HG03520 (cell line): Measurements from ENCODE around the gene ATP9A.
"Not testable (repeated sequence)": the region's sequence is repeated elsewhere in the genome, so short reads cannot be mapped to it uniquely, and the experiment has no call there.

Experiments used
- ATAC-seq: cut with Tn5 transposase; IDR thresholded peaks from one replicate; pipeline ENCODE4 v1.9.1; 2021; ENCODE audit warnings: mild to moderate bottlenecking, moderate library complexity; ENCODE audit not compliant: unreplicated experiment

Gene ATP9A

DNA sequence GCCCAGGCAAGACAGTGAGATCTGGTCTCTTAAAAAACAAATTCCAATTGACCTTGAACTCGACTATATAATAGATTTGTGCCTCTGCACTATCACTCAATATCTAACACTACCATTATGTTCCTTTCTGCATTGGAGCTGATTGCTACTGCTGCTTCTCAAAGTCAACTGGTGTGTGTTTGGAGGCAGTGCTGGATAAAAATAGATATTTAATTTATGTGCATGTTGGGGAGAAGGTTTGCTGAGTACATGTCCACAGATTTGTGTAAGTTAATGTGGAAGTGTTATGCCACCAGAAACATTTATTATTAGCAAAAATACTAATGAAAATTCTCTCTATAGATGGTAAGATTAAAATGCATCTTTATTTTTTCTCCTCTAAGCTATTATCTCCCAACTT lies 39.5 kb downstream of the ATP9A start:
- ATAC-seq = no peak

DNA sequence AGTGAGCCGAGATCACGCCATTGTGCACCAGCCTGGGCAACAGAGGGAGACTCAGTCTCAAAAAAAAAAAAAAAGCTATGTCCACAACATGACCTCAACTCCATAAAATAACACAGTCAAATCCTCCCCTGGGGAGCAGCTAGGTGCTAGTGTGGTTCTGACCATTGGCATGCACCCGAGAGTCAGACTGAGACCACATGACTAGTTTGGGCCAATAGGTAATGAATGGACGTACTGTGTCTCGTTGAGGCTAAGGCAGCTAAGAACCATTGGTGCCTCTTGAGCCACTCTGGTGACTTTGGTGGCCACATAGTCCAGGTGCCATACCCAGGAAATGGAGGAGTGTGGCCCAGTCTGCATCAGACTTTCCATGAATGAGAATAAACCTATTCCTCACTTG lies 40.3 kb downstream of the ATP9A start:
- ATAC-seq = no peak

DNA sequence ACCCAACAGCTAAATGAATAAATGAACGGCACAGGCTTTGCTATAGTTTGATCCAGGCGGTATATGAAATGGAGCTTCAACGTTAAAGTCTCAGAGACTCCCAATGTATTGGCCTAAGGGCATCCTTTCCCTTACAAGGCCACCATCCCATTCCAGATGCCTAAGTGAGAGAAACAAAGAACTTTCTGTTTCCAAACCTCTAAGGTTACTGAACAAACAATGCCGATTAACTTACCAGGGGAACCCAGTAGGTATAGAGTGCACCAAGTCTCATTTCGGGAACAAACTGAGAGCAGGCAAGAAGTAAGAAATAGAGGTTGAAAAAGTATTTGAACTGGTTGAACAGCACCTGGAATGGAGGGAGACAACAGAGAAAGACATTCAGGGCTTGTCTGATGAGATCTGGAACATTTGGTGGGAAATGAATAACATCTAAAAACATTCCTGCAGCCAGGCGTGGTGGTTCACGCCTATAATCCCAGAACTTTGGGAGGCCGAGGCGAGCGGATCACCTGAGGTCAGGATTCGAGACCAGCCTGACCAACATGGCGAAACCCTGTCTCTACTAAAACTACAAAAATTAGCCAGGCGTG lies 42.5 kb downstream of the ATP9A start:
- no peak for ATAC-seq

DNA sequence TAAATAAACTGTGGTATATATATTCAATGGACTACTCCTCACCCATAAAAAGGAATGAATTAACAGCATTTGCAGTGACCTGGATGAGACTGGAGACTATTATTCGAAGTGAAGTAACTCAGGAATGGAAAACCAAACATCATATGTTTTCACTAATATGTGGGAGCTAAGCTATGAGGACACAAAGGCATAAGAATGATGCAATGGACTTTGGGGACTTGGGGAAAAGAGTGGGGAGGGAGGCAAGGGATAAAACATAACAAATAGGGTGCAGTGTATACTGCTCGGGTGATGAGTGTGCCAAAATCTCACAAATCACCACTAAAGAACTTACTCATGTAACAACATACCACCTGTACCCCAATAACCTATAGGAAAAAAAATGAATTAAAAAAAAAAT lies 45.2 kb downstream of the ATP9A start:
- ATAC-seq = not testable (repeated sequence)

DNA sequence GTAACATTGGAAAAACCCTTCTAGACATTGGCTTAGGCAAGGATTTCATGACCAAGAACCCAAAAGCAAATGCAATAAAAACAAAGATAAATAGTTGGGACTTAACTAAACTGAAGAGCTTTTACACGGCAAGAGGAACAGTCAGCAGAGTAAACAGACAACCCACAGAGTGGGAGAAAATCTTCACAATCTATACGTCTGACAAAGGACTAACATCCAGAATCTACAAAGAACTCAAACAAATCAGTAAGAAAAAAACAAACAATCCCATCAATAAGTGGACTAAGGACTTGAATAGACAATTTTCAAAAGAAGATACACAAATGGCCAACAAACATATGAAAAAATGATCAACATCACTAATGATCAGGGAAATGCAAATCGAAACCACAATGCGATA lies 45.9 kb downstream of the ATP9A start:
- ATAC-seq = not testable (repeated sequence)

DNA sequence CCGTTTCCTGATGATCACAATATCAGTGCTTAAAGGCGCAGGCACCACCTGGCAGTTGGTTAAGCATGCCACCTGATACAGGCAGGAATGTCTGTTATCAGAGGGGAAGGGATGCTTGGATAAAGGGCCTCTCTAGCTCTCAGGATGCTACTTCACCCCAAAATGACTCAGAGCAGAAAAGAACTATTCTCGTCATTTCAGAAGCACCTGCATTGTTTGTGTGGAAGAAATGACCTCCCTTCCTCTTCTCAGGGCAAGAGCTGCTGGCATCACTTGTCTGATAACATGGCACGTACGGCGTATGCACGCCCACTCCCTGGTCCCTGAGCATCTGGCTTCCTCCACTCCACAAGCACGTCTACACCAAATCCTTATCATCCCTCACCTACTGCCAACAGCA lies 47.3 kb downstream of the ATP9A start:
- ATAC-seq = no peak

DNA sequence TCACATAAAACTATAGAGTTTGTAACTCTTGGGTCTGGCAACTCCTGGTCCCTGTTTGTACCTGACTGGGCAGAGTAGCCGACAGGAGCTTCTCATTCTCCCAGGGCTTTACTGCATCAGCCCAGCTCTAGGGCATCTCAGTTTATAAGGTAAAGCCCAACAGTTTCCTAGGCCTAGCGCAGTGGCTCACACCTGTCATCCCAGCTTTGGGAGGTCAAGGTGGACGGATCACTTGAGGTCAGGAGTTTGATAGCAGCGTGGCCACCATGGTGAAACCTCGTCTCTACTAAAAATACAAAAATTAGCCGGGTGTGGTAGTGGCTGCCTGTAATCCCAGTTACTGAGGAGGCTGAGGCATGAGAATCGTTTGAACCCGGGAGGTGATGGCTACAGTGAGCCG lies 47.8 kb downstream of the ATP9A start:
- no peak for ATAC-seq

DNA sequence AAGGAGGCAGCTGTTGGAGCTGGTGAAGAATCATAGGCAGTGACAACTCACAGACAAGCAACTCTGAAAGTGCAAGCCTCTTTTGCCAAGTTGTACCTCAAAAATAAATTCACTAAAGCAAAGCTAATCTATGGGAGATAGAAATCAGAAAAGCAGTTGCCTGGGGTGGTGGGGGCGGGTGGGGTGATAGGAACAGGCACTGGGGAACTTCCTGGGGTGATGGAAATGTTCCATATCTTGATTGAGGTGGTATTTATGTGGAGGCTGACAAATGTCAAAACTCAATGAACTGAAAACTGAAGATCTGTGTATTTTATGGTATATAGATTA lies 52.4 kb downstream of the ATP9A start:
- no peak for ATAC-seq

DNA sequence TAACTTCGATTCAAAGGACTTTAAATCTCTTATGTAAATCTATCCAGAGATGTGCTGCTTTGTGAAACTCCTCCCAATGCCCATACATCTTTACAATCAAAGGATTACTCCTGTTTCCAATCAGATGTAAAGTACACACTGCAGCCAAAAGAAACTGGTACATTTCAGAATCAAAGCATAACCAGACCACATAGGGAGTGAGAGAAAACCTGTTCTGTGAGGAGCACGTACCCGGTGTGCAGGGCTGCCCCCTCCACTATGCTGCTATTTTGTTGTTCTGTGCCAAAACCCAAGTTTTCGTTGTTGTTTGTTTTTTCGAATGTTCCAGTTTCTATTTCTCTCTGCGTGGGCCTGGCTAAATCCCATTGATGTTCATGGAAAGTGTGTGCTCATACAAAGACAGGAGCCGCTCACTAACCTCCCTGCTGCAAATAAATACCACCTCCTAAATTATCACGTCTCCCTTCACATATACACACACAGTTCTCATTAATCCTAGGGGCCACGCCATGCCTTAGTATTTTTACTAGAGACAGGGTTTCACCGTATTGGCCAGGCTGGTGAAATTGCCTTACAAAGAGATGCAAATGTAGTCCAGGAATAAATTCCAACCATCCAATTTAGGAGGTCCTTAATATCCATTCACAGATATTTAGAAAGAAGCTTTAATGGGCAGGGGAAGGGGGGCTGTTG lies 52.9 kb downstream of the ATP9A start:
- no peak for ATAC-seq

DNA sequence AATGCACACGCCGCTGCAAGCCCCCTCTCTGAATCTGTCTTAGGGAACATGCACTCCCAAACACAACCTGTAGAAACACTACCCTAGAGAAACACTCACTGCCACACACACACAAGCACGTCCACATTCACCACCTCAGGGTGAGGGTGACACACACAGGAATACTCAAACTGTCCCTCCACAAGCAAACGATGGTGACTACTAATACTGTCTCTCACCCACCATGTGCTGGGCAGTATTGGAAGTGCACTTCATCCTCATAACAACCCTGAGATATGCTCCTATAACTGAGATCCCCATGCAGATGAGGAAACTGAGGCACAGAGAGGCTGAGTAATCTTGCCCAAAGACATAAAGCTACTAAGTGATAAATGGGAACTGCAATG lies 55.0 kb downstream of the ATP9A start:
- ATAC-seq = no peak

DNA sequence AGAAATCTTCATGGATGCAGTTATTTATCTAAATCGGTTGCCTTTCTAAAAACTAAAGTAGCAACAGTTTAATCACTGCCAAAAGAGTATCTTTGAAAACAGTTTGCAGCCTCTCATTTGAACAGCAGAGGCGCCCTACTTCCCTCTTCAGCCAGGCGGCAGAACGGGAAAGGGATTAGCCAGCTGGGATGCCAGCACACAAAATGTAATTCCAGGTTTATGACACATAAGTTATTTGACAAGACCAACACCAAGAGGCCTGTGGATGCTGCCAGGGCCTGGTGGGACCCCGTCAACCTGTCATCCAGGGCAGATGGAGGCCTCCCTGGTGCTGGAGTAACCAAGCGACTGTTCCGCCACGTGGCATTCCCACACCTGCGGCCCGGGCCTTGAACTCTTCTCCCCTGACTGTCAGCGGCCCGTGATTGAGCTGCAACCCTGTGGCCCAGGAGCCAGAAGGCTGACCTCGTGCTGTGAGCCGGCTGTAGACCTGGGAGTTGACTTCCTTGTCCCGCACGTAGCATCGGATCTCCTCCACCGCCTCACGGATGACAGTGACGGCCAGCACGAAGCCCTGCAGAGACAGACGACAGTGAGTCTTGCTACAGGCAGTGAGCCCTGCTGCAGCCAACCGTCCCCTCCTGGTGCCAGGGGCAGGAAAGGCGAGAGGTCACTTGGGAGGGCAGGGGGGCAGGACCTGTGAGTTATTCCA lies 55.5 kb downstream of the ATP9A start:
- no peak for ATAC-seq

DNA sequence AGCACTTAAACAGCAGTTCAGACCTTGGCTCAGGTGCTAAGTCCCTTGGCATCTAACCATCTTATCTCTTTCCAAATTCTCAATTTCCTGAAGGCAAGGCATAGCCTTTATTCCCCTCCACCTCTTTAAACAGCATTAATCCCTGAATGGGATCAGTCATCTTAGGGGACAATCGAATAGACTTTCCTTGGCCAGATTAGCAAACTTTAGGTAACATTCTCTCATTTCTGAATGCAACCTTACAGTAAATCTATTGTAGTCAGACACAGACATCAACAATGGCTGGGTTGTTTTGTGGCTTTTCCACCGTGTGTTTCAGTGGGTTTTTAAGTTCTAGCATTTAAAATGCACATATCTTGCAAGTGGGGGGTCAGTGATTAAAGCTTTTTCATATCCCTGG lies 56.8 kb downstream of the ATP9A start:
- ATAC-seq = no peak

DNA sequence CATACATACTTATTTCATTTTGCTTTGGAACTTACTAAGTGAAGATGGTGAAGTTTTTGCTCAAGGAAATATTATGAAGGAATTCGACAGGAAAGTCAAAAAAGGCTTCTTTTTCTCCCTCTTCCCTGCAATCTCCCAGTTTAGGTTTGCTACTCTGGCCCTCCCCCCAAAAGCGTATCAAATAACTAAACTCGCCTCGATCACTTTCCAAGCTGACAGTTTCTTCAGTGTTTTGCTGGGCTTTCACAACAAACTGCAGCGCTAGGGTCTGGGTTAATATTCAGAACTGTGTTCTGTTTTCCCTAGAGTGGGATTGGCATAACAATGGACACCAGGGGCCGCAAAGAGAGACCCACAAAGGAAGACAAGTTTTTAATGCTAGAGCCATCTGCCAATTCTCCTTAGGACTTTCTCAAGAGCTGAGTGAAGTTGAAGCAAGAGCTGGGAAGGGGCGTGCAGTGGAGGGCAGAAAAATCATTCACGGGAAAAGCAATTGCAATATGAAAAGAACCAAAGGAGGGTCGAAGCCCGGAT lies 57.8 kb downstream of the ATP9A start:
- no peak for ATAC-seq

DNA sequence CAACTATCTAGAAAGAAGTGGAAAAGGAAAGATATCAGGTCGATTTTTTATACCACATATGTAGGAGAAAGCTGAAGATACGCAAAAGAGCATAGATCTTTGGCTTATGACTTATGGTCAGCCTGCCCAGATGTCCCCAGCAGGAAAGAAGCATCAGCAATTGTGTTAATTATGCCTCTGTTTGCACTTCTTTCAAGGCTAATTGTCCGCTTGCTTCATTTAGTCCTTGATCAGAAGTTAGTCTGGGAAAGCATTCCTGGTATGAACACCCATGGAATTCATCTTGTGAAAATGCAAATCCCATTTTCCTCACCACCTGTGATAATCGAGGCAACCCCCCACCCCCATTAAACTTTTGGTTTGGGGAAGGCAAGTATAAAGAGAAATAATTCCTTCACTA lies 62.8 kb downstream of the ATP9A start:
- ATAC-seq = no peak

DNA sequence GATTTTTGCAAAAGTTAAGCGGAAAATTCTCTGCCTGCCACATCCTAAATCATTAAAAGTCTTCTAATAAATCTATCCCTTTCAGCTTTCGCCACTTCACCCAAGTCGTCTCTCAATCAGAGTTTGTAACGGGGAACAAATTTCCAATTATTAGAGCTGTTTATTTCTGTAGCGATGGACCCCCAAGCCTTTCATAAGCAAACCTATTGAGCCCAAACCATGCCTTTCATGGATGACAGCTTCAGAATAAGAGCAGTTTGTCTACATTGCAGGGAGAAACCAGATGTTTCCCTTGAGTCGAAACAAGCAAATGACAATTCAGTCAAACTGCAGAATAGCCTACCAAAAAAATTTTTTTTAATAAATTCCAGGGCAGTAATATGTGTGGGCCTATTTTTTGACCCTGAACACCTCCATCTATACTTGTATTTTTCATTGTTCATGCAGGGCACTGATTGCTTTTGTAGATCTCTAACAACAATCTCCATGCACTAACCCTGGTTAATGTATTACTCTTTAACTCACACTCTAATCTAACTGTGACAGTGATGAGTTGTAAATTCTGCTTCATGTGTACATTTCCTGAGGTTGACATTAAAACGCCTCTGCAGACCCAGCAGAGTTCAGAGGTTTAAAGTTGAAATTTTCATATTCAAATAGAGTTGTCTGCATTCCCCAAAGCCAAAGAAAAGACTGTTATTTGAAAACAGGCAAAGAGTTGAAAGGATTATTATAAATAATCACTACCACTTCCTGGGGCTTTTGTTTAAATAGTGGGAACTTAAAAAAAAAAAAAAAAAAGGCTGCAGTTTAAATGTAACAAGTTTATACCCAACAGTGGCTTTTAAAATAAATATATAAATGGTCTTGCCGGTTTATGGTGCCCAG lies 64.5 kb downstream of the ATP9A start:
- no peak for ATAC-seq

DNA sequence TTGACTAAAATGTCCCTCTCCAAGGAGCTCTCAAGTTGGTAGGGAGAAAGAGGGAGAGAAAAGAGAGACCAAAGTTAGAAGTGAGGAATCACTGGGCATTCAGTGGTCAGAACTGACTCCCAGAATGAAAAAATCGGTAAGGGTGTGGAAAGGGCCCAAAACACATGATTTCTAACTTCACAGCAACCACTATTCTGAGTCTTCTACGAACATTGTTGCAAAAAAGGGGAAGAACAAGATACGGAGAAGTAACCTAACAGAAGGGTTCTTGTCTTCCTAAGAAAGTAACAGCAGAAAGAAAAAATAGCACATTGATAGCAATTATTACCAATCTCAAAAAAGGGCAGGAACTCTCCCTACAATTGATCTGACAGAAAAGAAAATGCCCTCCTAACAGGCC lies 65.6 kb downstream of the ATP9A start:
- no peak for ATAC-seq

DNA sequence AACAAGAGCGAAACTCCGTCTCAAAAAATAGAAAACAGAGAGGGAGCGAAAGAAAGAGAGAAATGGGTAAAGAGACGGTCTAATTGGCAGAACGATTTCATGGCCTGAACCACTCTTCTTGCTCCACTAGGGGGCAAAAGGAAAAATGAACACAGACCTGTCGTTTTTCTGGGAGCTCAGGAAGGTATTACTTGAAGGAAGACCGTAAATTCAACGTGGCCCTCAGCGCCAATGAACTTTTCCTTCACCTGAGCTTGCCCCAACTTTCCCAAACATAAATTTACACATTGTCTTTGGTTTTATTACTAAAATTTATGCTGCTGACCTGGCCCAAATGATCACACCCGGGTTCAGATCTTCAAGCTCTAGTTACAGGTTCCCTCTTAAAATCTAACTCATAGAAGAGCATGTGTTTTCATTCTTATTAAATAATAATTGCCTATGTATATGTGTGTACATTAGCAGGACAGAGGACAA lies 67.3 kb downstream of the ATP9A start:
- no peak for ATAC-seq

DNA sequence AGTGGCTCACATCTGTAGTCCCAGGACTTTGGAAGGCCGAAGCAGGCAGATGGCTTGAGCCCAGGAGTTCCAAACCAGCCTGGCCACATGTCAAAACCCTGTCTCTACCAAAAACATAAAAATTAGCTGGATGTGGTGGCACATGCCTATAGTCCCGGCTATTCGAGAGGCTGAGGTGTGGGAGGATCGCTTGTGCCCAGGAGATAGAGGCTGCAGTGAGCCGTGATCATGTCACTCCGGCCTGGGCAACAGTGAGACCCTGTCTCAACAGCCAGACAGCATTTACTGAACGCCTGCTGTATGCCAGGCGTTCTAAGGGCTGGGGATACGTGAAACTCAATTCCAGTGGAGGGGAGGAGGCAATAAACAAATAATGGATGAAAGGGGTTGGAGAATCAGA lies 69.9 kb downstream of the ATP9A start:
- ATAC-seq = no peak

DNA sequence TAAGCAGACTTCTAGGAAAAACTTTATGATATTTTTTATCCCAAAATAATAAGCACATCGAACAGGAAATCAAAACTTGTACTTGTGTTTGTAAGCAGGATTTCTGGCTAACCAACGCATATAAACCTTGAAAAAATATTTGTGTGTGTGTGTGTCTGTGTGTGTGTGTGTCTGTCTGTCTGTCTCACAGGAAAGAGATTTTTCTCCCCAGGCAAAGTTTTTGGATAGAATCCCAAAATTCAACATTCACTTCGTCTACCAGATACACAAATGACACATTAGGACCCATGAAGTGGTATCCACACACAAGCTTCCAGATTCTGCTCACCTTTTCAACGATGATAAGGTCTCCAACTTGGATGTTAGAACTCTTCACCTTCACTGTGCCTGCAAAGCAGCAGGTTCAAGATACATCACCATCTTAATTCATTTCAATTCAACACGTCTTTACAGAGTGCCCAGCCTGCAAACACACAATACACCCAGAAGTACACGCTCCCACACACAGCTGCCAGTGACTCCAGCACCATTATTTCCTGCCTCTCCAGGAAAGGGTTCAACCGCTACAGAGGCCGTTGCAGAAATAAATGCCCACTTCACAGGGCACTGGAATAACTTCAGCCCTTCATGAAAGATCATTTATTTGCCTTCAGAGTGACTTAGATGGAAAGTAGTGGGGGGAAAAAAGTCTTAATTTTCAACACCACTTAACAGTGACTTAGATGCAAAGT lies 70.9 kb downstream of the ATP9A start:
- no peak for ATAC-seq

DNA sequence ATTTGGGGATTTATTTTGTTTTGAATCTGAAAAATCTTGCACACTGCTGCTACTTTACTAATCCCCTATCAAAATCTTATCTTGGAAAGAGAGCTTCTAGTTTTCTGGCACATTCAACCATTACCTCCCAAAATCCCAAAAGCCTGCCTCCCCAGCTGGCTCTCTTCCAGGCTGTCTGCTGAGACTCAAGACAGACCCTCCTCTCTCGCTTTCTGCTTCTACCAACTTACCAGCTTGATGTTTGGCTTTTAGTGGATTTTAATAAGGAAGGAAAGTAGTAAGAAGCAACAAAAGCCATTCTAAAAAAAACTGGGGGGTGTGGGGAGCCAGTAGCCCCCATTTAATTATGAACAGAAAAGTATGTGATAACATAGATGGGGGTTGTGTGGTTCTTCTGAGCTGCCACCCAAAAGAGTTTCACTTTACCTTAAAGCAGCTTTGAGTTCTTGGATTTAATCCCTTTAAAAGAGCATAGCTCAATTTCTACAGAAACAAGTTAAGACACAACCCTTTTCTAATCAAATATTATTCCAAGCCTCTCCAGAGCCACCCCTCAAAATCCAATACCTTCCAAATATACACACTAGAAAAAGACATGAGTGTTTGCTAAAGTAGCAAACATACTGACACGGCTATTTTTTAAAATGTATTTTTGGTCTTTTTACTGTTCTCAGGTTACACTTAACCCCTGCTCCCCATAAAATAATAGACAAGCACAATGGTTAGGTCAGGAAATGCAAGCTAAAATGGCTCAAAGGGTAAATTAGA lies 71.7 kb downstream of the ATP9A start:
- ATAC-seq = no peak
